Measurements from ENCODE around the gene SYNGR1. TPM values are rescaled to one million over a fixed set of nuclear protein-coding genes. Genes with fewer than 3 reads are reported as not detected.
"Not testable (repeated sequence)": the region's sequence is repeated elsewhere in the genome, so short reads cannot be mapped to it uniquely, and the experiment has no call there.

The SYNGR1 gene
- total RNA-seq, 1 donor: 6.5 TPM

DNA sequence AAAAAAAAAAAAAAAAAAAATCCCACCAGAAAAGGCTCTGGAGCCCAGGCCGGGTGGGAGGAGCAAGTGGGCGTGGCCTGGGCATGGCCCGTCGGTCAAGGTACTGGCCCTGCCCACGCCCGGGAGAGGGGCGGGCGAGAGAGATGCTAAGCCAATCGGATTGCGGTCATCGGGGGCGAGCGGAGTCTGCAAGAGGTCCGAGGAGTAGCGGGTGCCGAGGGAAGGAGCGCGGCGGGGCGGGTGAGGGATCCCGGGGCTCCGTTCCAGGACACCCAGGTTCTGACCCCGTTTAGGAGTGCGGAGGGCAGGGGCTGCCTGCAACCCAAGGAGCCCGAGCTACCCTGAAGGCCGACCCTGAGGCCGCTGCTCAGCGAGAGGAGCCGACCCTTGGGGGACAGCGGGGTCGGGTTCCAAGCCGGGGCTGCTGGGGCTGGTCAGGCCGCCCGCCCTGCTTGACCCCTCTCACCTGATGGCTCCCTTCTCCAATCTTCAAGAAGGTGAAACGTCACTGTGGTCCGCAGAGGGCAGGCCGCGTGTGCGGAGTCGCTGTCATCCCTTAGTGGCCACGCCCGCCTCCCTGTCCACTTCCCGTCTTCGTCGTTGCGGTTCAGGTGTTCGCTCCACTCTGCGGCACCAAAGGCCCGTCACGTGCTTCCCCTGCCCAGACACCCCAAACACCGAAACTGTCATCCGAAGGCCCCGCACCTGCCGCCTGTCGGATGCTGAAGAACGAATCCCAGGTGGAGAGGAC is 38.6 kb downstream of the SYNGR1 start:
- H3K4me3 ChIP-seq (ENCODE audit: low read length): peak overlapping the region; percentile 41
- H3K4me1 ChIP-seq (ENCODE audit: insufficient read depth, low read length): peaks cover 11% of the 10 kb centered on the region
- H3K27me3 ChIP-seq (ENCODE audit: insufficient read depth, low read length): no peaks in the 10 kb centered on the region
- no peaks in the 10 kb centered on the region for H3K9me3 ChIP-seq (ENCODE audit: low read depth, low read length)

DNA sequence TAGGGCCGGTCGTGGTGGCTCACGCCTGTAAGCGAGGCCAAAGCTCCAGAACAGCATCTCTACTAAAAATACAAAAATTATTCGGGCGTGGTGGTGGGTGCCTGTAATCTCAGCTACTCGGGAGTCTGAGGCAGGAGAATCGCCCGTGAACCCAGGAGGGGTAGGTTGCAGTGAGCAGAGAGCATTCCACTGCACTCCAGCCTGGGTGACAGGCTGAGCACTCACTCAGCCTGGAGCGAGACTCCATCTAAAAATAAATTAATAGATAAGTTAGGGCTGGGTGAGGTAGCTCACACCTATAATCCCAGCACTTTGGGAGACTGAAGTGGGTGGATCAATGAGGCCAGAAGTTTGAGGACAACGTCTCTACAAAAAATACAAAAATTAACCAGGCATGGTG is 39.6 kb downstream of the SYNGR1 start:
- Histone ChIP-seq H3K4me1 (ENCODE audit: insufficient read depth, low read length) (peaks cover 11% of the 10 kb centered on the region), H3K4me3 (ENCODE audit: low read length) (no peak overlapping the region), H3K9me3 (ENCODE audit: low read depth, low read length) (no peaks in the 10 kb centered on the region), H3K27me3 (ENCODE audit: insufficient read depth, low read length) (no peaks in the 10 kb centered on the region)

DNA sequence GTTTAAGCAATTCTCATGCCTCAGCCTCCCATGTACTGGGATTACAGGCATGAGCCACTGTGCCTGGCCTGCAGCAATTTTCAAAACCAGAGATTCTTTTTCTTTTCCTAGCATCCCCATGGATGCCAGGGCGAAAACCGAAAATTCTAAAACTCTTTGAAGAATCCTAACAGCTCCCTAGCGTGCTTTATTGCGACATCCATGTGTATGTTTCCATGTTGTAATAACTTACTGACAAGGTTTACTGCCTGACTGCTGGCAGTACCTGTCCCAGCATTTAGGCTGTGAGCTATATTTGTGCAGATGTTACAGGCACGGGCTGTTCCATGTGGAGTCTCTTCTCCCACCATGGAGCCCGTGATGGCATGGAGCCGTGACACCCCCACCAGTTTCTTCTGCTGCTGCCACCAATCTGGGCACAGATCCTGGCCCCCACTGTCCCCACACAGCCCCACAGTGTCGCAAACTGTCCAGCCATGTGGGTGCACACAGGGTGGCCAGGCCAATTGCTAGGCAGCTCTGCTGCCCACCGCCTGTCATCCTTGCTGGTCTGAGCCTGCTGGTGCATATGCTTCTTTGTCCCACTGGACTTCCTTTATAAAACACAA is 42.7 kb downstream of the SYNGR1 start:
- H3K4me3 ChIP-seq (ENCODE audit: low read length): no peak overlapping the region
- no peaks in the 10 kb centered on the region for H3K9me3 ChIP-seq (ENCODE audit: low read depth, low read length)
- H3K4me1 ChIP-seq (ENCODE audit: insufficient read depth, low read length): peaks cover 11% of the 10 kb centered on the region
- no peaks in the 10 kb centered on the region for H3K27me3 ChIP-seq (ENCODE audit: insufficient read depth, low read length)

DNA sequence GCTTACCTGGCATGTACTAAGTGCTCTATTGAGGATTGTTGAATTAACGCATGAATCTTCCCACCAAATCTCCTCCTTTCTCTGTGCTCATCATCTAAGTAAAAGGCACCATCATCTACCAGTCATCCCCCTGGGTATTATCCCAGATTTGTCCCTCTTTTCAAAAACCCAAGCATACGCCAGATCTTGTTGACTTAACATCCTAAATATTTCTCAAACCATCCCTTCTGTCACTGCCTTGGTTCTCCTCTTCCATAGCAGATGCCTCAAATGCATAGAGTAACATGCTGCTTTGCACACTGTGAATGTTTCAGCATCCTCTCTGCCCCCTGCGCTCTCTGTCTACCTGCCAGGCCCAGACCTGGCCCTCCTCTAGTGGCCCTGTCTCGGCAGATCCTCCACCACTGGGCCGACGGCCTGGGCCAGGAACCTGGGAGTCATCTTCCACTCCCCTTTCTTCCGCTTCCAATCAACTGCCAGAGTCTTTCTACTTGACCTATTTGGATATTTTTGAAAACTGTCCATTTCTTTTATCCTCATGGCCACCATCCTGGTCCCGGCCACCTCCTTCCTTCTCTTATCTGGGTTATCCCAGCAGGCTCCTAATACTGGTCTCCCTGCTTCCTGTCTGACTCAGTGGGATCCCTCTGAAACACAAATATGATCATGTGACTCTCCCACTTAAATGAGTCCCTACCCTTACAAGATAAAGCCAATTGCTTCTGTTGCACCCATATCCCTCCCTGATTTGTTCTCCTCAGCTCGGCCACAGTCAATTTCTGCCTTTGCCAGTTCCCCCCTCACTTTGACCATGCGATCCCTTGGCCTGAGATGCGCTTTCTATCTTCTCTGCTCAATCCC is 46.4 kb downstream of the SYNGR1 start:
- H3K9me3 ChIP-seq (ENCODE audit: low read depth, low read length): no peaks in the 10 kb centered on the region
- H3K4me1 ChIP-seq (ENCODE audit: insufficient read depth, low read length): peaks cover 11% of the 10 kb centered on the region
- no peak overlapping the region for H3K4me3 ChIP-seq (ENCODE audit: low read length)
- no peaks in the 10 kb centered on the region for H3K27me3 ChIP-seq (ENCODE audit: insufficient read depth, low read length)

DNA sequence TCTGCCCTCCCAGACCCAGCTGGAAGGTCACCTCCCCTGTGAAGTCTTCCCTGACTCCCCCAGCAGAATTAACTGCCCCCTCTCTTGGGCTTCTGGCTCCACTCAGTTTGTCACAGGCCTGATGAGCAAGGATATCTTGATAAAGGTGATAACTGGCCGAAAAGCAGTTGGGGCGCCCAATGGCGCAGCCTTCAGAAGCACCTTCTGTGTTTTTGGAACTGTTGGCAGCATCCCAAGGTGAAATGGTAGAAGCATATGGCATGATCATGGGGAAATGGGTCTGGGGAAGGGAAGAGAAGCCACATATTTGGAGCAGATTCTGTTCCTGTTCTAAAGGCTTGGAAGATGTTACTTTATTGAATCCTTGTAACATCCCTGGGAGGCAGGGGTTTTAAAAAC is 47.0 kb downstream of the SYNGR1 start:
- no peak overlapping the region for H3K4me3 ChIP-seq (ENCODE audit: low read length)
- H3K4me1 ChIP-seq (ENCODE audit: insufficient read depth, low read length): peaks cover 18% of the 10 kb centered on the region
- no peaks in the 10 kb centered on the region for H3K9me3 ChIP-seq (ENCODE audit: low read depth, low read length)
- no peaks in the 10 kb centered on the region for H3K27me3 ChIP-seq (ENCODE audit: insufficient read depth, low read length)

DNA sequence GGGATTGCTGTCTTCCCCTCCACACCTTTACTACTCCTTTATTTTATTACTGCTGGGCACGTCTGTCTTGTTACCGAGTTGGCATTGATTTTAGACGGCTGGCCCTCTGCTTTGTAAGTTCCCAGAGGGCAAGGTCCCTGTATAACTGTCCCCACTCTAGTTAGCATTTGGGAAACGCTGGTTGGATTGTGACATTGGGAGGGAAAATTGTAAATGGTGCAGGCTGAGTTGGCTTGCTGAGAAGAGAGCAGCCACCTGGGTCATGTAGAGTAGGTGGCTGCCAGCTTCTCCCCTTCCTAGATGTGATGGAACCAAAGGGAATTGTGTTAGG is 51.5 kb downstream of the SYNGR1 start:
- no peaks in the 10 kb centered on the region for H3K9me3 ChIP-seq (ENCODE audit: low read depth, low read length)
- H3K4me3 ChIP-seq (ENCODE audit: low read length): no peak overlapping the region
- peaks cover 22% of the 10 kb centered on the region for H3K4me1 ChIP-seq (ENCODE audit: insufficient read depth, low read length)
- H3K27me3 ChIP-seq (ENCODE audit: insufficient read depth, low read length): no peaks in the 10 kb centered on the region

DNA sequence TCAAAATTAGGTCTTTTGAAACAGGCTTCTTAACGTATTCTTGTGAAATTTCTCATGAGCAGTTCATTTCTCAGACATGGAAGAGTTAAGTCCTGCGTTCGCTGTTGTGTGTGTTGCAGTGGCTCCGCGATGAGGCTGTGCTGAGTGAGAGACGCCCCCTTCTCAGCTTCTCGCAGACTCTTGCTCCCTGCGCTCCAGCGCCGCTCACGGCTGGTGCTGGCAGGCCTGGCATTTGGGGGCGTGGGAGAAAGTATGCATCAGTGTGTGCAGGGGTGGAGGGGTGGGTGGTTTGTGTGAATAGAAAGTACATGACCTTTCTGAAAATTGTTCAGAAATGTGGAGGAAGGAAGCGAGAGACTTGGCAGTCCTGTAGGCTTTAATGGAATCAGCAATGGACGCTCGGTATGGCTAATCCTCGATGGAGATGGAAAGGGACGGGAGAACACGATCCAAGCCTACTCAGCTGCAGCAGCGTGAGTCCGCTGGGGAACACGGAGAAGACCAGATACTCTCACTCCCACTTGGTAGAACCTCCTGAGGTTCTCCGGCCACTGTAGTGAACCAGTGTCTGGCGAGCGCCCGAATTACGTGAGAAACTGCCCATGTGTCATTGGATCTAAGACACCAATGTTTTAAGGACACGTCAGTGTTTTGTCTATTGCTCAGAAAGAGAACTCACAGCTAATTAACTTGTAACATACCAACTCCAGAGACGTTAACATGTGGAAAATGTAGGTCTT is 55.7 kb downstream of the SYNGR1 start:
- no peaks in the 10 kb centered on the region for H3K9me3 ChIP-seq (ENCODE audit: low read depth, low read length)
- no peak overlapping the region for H3K4me3 ChIP-seq (ENCODE audit: low read length)
- peaks cover 49% of the 10 kb centered on the region for H3K4me1 ChIP-seq (ENCODE audit: insufficient read depth, low read length)
- no peaks in the 10 kb centered on the region for H3K27me3 ChIP-seq (ENCODE audit: insufficient read depth, low read length)

DNA sequence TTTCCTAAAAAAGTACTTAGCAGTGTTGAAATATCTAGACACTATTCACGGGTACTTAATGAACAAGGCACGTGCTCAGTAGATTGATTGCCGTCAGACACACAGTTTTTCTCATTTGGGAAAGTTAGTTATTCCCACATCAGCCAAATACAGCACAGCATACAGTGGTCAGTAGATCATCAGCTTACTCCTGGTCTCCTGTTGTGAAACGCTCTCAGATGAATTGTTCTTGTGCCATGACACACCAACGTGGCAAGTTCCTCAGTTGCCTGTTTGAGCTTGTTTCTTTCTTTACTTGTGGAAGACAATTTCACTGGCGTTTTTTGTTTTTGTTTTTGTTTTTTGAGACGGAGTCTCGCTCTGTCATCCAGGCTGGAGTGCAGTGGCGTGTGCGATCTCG is 58.4 kb downstream of the SYNGR1 start:
- H3K4me3 ChIP-seq (ENCODE audit: low read length): no peak overlapping the region
- H3K27me3 ChIP-seq (ENCODE audit: insufficient read depth, low read length): no peaks in the 10 kb centered on the region
- H3K9me3 ChIP-seq (ENCODE audit: low read depth, low read length): no peaks in the 10 kb centered on the region
- peaks cover 54% of the 10 kb centered on the region for H3K4me1 ChIP-seq (ENCODE audit: insufficient read depth, low read length)

DNA sequence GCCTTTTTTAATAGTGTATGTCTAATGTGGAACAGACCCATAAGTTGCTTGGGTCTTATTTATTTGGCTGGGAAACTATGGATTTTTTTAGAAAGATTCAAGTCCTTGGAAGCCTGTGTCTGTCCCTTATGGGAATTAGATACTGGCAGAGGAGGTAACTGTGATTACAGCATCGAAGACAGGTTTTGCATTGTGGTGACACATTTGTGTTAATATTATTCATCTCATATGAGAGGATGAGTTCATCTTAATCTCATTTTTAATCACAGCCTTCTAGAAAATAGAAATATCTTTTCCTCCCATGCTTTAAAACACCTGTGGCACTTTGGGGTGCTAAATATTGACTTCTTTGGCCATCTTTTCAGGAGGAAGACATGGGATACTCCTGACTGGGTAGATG is 59.0 kb downstream of the SYNGR1 start:
- no peaks in the 10 kb centered on the region for H3K9me3 ChIP-seq (ENCODE audit: low read depth, low read length)
- H3K4me3 ChIP-seq (ENCODE audit: low read length): no peak overlapping the region
- no peaks in the 10 kb centered on the region for H3K27me3 ChIP-seq (ENCODE audit: insufficient read depth, low read length)
- peaks cover 60% of the 10 kb centered on the region for H3K4me1 ChIP-seq (ENCODE audit: insufficient read depth, low read length)

DNA sequence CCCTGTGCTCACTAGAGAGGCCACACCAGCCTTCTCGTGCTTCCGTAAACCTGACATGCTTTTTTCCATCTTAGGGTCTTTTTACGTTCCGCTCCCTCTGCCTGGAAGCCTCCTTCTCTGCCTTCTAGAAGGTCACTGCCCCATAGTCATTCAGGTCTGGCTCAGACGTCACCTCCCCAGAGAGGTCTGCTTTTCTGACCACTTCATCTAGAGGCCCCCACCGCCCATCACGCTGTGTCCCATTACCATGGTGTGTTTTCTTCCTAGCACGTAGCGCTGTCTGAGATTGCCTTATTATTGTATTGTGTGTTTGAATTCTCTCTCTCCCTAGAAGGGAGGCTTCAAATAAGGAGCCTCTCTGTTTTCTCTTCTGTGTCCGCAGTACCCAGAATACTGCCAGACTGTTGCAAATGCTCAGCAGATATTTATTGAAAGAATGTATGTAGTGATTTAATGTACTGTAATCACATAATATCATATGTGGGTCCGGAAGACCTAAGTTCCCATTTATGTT is 59.8 kb downstream of the SYNGR1 start:
- Histone ChIP-seq H3K4me1 (ENCODE audit: insufficient read depth, low read length) (peaks cover 68% of the 10 kb centered on the region), H3K9me3 (ENCODE audit: low read depth, low read length) (no peaks in the 10 kb centered on the region), H3K4me3 (ENCODE audit: low read length) (no peak overlapping the region), H3K27me3 (ENCODE audit: insufficient read depth, low read length) (no peaks in the 10 kb centered on the region)

DNA sequence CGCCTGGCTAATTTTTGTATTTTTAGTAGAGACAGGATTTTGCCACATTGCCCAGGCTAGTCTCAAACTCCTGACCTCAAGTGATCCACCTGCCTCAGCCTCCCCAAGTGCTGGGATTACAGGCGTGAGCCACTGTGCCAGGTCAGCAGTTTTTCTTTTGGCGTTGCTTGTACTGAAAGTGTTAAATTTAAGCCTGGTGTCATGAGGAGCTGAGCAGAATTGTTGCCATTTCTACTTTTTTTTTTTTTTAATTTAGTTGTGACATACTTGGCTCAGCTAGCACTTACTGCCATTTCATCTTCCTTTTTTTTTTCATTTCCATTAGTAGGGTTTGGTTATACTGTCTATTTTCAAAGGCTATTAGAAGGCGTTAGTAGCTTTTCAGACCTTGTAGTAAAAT is 60.5 kb downstream of the SYNGR1 start:
- Histone ChIP-seq H3K4me3 (ENCODE audit: low read length) (no peak overlapping the region), H3K27me3 (ENCODE audit: insufficient read depth, low read length) (no peaks in the 10 kb centered on the region), H3K9me3 (ENCODE audit: low read depth, low read length) (no peaks in the 10 kb centered on the region), H3K4me1 (ENCODE audit: insufficient read depth, low read length) (peaks cover 72% of the 10 kb centered on the region)

DNA sequence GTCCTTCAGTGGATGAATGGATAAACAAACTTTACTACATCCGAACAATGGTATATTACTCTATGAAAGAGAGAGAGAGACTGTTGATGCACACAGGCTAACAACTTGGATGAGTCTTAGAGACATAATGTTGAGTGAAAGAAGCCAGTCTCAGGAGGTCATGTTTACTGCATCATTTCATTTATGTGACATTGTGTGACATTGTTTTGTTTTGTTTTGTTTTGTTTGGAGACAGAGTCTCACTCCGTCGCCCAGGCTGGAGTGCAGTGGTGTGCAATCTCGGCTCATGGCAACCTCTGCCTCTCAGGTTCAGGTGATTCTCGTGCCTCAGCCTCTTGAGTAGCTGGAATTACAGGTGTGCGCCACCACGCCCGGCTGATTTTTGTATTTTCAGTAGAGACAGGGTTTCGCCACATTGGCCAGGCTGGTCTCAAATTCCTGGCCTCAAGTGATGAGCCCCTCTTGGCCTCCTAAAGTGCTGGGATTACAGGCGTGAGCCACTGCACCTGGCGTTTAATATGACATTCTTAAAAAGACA is 62.1 kb downstream of the SYNGR1 start:
- H3K9me3 ChIP-seq (ENCODE audit: low read depth, low read length); H3K4me3 ChIP-seq (ENCODE audit: low read length): not testable (repeated sequence)
- H3K4me1 ChIP-seq (ENCODE audit: insufficient read depth, low read length): peaks cover 72% of the 10 kb centered on the region

DNA sequence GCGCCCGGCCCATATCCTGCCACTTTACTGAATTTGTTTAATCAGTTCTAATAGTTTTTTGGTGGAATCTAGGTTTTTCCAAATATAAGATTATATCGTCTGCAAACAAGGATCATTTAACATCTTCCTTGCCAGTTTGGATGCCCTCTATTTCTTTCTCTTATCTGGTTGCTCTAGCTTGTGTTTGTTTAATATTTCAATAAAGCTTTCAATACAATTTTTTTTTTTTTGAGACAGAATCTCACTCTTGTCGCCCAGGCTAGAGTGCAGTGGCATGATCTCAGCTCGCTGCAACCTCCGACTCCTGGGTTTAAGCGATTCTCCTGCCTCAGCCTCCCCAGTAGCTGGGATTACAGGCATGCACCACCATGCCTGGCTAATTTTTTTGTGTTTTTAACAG is 63.4 kb downstream of the SYNGR1 start:
- not testable (repeated sequence) for H3K27me3 ChIP-seq (ENCODE audit: insufficient read depth, low read length); H3K4me3 ChIP-seq (ENCODE audit: low read length); H3K9me3 ChIP-seq (ENCODE audit: low read depth, low read length)
- peaks cover 62% of the 10 kb centered on the region for H3K4me1 ChIP-seq (ENCODE audit: insufficient read depth, low read length)

More for the DNA sequence above, 62.1 kb downstream of the SYNGR1 start:
- H3K27me3 ChIP-seq (ENCODE audit: insufficient read depth, low read length): not testable (repeated sequence)

DNA sequence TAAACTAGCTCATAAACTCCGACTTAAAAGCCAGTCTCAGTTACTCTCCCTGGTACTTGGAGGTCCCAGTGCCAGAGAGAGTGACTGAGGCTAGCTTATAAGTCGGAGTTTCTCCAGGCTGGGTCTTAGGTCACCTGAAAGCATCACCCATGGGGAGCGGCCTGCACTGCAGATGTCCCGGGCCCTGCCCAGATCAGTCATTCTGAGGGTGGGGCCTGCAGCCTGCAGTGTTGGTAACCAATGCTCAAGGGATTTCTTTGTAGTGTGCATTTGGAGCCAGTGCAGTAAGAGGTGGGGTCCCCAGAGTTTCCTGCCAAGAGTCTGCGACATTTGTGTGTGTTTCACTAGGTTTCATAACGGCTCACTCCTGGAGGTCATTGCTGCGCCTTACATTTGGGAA is 64.6 kb downstream of the SYNGR1 start:
- Histone ChIP-seq H3K4me1 (ENCODE audit: insufficient read depth, low read length) (peaks cover 51% of the 10 kb centered on the region), H3K4me3 (ENCODE audit: low read length) (no peak overlapping the region), H3K27me3 (ENCODE audit: insufficient read depth, low read length) (no peaks in the 10 kb centered on the region), H3K9me3 (ENCODE audit: low read depth, low read length) (no peaks in the 10 kb centered on the region)
